Panc1 (cell line): Measurements from ENCODE around the gene RS1. TPM values are rescaled to one million over a fixed set of nuclear protein-coding genes. Genes with fewer than 3 reads are reported as not detected.

Experiments used
- ATAC-seq: fragments of 200-7000 bp; cut with Tn5 transposase; 2 replicates; pipeline ENCODE4 v1.9.1; 2020; ENCODE audit warnings: mild to moderate bottlenecking, moderate library complexity
- BruUV-seq: library from RNA; stranded (reverse); fragments of 400-500 nt; replicated peaks from 2 replicates; lab custom pipeline; 2021; lab: Mats Ljungman, UMichigan
- CTCF ChIA-PET: fragments of 300-600 bp; sonication (Branson Sonifier 250); formaldehyde crosslinking; loops from one replicate; lab custom pipeline; 2022; ENCODE audit warnings: antibody characterized with exemption; lab: Charles Lee
- POLR2A ChIA-PET: fragments of 300-600 bp; sonication (Branson Sonifier 250); formaldehyde crosslinking; loops from one replicate; lab custom pipeline; 2022; ENCODE audit warnings: antibody characterized with exemption; lab: Charles Lee
- DNase-seq: peaks from one replicate; pipeline ENCODE4 v3.0.0-alpha.2; 2010; ENCODE audit warnings: low read depth, low spot score
- H3K27ac ChIP-seq: 2 replicates; pipeline ENCODE4 v1.5.1; 2011; ENCODE audit warnings: mild to moderate bottlenecking, low read length, inconsistent platforms
- H3K27me3 ChIP-seq: fragments of 200-500 bp; sonication (Bioruptor generic); 2 replicates; pipeline ENCODE4 v1.6.0; 2014; ENCODE audit warnings: low read length, inconsistent platforms; ENCODE audit not compliant: control insufficient read depth, insufficient read depth
- H3K36me3 ChIP-seq: fragments of 200-500 bp; sonication (Bioruptor generic); 2 replicates; pipeline ENCODE4 v1.5.1; 2014; ENCODE audit warnings: inconsistent platforms, mild to moderate bottlenecking, low read length, moderate library complexity; ENCODE audit not compliant: control insufficient read depth, insufficient read depth
- H3K4me1 ChIP-seq: 2 replicates; pipeline ENCODE4 v1.5.1; 2011; ENCODE audit warnings: inconsistent platforms, mild to moderate bottlenecking, low read length, moderate library complexity; ENCODE audit not compliant: control insufficient read depth, insufficient read depth
- H3K4me3 ChIP-seq, 2 experiments: 2 replicates each; pipeline ENCODE4 v1.5.1; 2011 to 2012; ENCODE audit warnings: low read depth in 2 of 2, low read length in 2 of 2, mild to moderate bottlenecking in 2 of 2, inconsistent platforms in 1 of 2, moderate library complexity in 1 of 2
- H3K9me3 ChIP-seq: fragments of 200-500 bp; sonication (Bioruptor generic); 2 replicates; pipeline ENCODE4 v1.5.1; 2014; ENCODE audit warnings: low read depth, mild to moderate bottlenecking, inconsistent platforms, low read length, moderate library complexity; ENCODE audit not compliant: control insufficient read depth, insufficient read depth
- POLR2AphosphoS5 ChIP-seq: IDR thresholded peaks from 2 replicates; pipeline ENCODE4 v1.6.1; 2012; ENCODE audit warnings: mild to moderate bottlenecking, low read depth, low read length, moderate library complexity
- SIN3A ChIP-seq: IDR thresholded peaks from 2 replicates; pipeline ENCODE4 v1.6.1; 2012; ENCODE audit warnings: low read depth, mild to moderate bottlenecking, low read length, moderate library complexity, borderline replicate concordance; ENCODE audit not compliant: insufficient read depth
- TCF7L2 ChIP-seq: IDR thresholded peaks from 2 replicates; pipeline ENCODE4 v1.6.1; 2011; ENCODE audit warnings: mild to moderate bottlenecking, low read depth, low read length, inconsistent platforms
- in situ Hi-C: cut with HindIII; loops from 2 replicates; pipeline ENCODE4 v1.10.0; 2016; ENCODE audit warnings: low sequenced_read_pairs, low pct_unique_long_range_greater_than_20kb
- intact Hi-C: fragments of 100-400 bp; cut with micrococcal nuclease; formaldehyde crosslinking; loops from one replicate; pipeline ENCODE4 v1.10.0; 2022; ENCODE audit not compliant: unreplicated experiment
- total RNA-seq: library from RNA; stranded (reverse); gene quantifications from one replicate; pipeline ENCODE4 v1.2.1, GENCODE V29; 2021; ENCODE audit not compliant: unreplicated experiment
- TF ChIP-seq, protein P1 (sequence below), 2 experiments: IDR thresholded peaks; 2 replicates each; pipeline ENCODE4 v1.6.1; 2011 to 2012; ENCODE audit warnings: low read depth in 2 of 2, control low read depth in 1 of 2, low read length in 1 of 2, mild to moderate bottlenecking in 1 of 2, moderate library complexity in 1 of 2; ENCODE audit not compliant: insufficient read depth in 1 of 2
- TF ChIP-seq, protein P2 (sequence below): fragments of 450-650 bp; IDR thresholded peaks from 2 replicates; pipeline ENCODE4 v1.5.1; 2017; ENCODE audit warnings: mild to moderate bottlenecking

RS1 gene
- total RNA-seq, 1 experiment from 2014 or later = not detected

DNA sequence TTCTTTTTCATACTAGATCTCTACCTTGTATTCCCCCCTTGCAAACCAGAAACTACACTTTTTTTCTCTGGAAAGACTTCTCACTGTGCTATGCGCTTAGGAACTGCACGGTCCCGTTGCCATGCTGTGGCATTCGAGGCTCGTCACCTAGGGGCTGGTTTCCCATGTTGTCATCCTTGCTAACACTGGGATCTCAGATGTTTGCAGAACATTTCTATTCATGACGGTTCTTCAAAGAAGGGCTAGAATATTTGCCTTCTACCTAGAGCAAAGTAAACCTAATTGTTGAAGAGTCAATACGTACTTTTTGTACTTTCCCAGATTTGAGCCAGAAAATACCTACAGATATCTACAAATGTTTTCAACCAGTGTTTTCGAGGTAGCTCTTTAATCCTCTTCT lies 41.0 kb downstream of the RS1 start:
- POLR2A ChIA-PET = no interaction called here
- no TSS peak for BruUV-seq
- no peaks in the 10 kb centered on the region for H3K4me1 ChIP-seq
- CTCF ChIA-PET = no interaction called here
- no peak for ATAC-seq
- no peaks in the 10 kb centered on the region for H3K36me3 ChIP-seq
- H3K27me3 ChIP-seq = no peaks in the 10 kb centered on the region
- DNase-seq = no peak
- in situ Hi-C loops = no loop called here
- no peak overlapping the region for H3K4me3 ChIP-seq
- H3K9me3 ChIP-seq = no peaks in the 10 kb centered on the region
- TF ChIP-seq POLR2AphosphoS5 (no peak), SIN3A (no peak), TCF7L2 (no peak)
- TF ChIP-seq, protein P1, sequence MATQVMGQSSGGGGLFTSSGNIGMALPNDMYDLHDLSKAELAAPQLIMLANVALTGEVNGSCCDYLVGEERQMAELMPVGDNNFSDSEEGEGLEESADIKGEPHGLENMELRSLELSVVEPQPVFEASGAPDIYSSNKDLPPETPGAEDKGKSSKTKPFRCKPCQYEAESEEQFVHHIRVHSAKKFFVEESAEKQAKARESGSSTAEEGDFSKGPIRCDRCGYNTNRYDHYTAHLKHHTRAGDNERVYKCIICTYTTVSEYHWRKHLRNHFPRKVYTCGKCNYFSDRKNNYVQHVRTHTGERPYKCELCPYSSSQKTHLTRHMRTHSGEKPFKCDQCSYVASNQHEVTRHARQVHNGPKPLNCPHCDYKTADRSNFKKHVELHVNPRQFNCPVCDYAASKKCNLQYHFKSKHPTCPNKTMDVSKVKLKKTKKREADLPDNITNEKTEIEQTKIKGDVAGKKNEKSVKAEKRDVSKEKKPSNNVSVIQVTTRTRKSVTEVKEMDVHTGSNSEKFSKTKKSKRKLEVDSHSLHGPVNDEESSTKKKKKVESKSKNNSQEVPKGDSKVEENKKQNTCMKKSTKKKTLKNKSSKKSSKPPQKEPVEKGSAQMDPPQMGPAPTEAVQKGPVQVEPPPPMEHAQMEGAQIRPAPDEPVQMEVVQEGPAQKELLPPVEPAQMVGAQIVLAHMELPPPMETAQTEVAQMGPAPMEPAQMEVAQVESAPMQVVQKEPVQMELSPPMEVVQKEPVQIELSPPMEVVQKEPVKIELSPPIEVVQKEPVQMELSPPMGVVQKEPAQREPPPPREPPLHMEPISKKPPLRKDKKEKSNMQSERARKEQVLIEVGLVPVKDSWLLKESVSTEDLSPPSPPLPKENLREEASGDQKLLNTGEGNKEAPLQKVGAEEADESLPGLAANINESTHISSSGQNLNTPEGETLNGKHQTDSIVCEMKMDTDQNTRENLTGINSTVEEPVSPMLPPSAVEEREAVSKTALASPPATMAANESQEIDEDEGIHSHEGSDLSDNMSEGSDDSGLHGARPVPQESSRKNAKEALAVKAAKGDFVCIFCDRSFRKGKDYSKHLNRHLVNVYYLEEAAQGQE (IDR thresholded peaks at IDR 0.05; ENCODE audit: insufficient read depth in 1 of 2, low read depth in 2 of 2, low read length in 1 of 2) = no peak
- TF ChIP-seq, protein P2, sequence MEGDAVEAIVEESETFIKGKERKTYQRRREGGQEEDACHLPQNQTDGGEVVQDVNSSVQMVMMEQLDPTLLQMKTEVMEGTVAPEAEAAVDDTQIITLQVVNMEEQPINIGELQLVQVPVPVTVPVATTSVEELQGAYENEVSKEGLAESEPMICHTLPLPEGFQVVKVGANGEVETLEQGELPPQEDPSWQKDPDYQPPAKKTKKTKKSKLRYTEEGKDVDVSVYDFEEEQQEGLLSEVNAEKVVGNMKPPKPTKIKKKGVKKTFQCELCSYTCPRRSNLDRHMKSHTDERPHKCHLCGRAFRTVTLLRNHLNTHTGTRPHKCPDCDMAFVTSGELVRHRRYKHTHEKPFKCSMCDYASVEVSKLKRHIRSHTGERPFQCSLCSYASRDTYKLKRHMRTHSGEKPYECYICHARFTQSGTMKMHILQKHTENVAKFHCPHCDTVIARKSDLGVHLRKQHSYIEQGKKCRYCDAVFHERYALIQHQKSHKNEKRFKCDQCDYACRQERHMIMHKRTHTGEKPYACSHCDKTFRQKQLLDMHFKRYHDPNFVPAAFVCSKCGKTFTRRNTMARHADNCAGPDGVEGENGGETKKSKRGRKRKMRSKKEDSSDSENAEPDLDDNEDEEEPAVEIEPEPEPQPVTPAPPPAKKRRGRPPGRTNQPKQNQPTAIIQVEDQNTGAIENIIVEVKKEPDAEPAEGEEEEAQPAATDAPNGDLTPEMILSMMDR = no peak
- H3K27ac ChIP-seq = no peak overlapping the region
- intact Hi-C loops = no loop called here

DNA sequence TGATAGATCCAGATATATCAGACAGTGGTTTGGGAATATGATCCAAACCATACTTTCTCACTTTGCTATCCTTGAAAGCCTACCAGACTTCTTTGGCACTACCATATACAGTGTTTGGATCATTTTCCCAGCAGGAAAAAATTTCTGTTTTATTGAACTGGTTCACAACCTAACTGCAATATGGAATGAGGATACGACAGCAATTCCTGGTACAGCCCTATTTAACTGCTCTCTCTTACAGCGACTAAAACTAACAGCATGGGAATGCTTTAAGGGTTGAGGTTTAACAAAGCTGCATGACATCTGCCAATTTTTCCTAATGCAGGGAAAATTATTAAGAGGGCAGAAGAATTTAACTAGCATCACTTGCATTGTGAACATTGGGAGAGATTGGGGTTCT lies 47.3 kb downstream of the RS1 start:
- H3K9me3 ChIP-seq = no peaks in the 10 kb centered on the region
- no peaks in the 10 kb centered on the region for H3K36me3 ChIP-seq
- TF ChIP-seq, protein P2 = no peak
- TF ChIP-seq, protein P1 (IDR thresholded peaks at IDR 0.05; ENCODE audit: insufficient read depth in 1 of 2, low read depth in 2 of 2, low read length in 1 of 2) = no peak
- TF ChIP-seq POLR2AphosphoS5 = no peak
- no peak for TF ChIP-seq TCF7L2
- no peak for TF ChIP-seq SIN3A
- in situ Hi-C loops = no loop called here
- DNase-seq (no peak), ATAC-seq (no peak)
- CTCF ChIA-PET = no interaction called here
- H3K27me3 ChIP-seq = no peaks in the 10 kb centered on the region
- no TSS peak for BruUV-seq
- H3K4me1 ChIP-seq = no peaks in the 10 kb centered on the region
- intact Hi-C loops = no loop called here
- H3K4me3 ChIP-seq = no peak overlapping the region
- POLR2A ChIA-PET = no interaction called here
- H3K27ac ChIP-seq = no peak overlapping the region
